Measurements from ENCODE around the gene SLC39A1. TPM values are rescaled to one million over a fixed set of nuclear protein-coding genes. Genes with fewer than 3 reads are reported as not detected.

SLC39A1 gene
- total and polyA plus RNA-seq, 9 of the 15 experiments (the other 6 are each of a cell fraction or from before 2014, with no cell fraction given) = 9.9 to 81.1 (median 62.7) TPM

- TF ChIP-seq AFF1 (IDR thresholded peaks at IDR 0.05; ENCODE audit: low read depth in 1 of 2, partially characterized antibody in 2 of 2) (no peak), SPI1 (IDR thresholded peaks at IDR 0.05; ENCODE audit: borderline replicate concordance, low read depth, low read length) (no peak), RAD51 (IDR thresholded peaks at IDR 0.05; ENCODE audit: borderline replicate concordance, low read depth) (no peak), PCBP1 (IDR thresholded peaks at IDR 0.05; ENCODE audit: low read depth, low read length, poor library complexity, severe bottlenecking) (no peak), DIDO1 (tag; IDR thresholded peaks at IDR 0.05; ENCODE audit: low read depth) (no peak), GATA2 (CRISPR knock-in tag; IDR thresholded peaks at IDR 0.05) (no peak), IRF2 (CRISPR knock-in tag; IDR thresholded peaks at IDR 0.05) (no peak)
Observed at GRCh38 chr1:153991151-153991630, 27.9 kb upstream of the SLC39A1 start (continued).
